MCF 10A (cell line): ENCODE results near the gene PAXX. TPM values are rescaled to one million over a fixed set of nuclear protein-coding genes. Genes with fewer than 3 reads are reported as not detected.

Experiments used
- BruUV-seq: library from RNA; stranded (reverse); fragments of 400-500 nt; replicated peaks from 2 replicates; lab custom pipeline; 2021; lab: Mats Ljungman, UMichigan
- CTCF ChIA-PET: fragments of 300-600 bp; sonication (Branson Sonifier 250); formaldehyde crosslinking; extraction: SDS; loops from one replicate; lab custom pipeline; 2021; ENCODE audit warnings: antibody characterized with exemption, inconsistent platforms; lab: Yijun Ruan, JAX
- POLR2A ChIA-PET: fragments of 300-600, 350-650 bp; sonication (Branson Sonifier 250); formaldehyde crosslinking; extraction: SDS; loops from one replicate; lab custom pipeline; 2020; ENCODE audit warnings: antibody characterized with exemption, inconsistent platforms; lab: Yijun Ruan, JAX
- DNase-seq: peaks from one replicate; pipeline ENCODE4 v3.0.0-alpha.2; 2018; ENCODE audit not compliant: unreplicated experiment
- H3K27ac Mint-ChIP-seq: one replicate; pipeline ENCODE4 v1.8.0; 2022; ENCODE audit warnings: mild to moderate bottlenecking, low read depth, mixed read lengths; ENCODE audit not compliant: unreplicated experiment
- H3K27me3 Mint-ChIP-seq: one replicate; pipeline ENCODE4 v1.8.0; 2022; ENCODE audit warnings: mixed read lengths; ENCODE audit not compliant: insufficient read depth, unreplicated experiment
- H3K36me3 Mint-ChIP-seq: one replicate; pipeline ENCODE4 v1.8.0; 2022; ENCODE audit warnings: mild to moderate bottlenecking, moderate library complexity, mixed read lengths; ENCODE audit not compliant: insufficient read depth, unreplicated experiment
- H3K4me1 Mint-ChIP-seq: one replicate; pipeline ENCODE4 v1.8.0; 2022; ENCODE audit warnings: mixed read lengths; ENCODE audit not compliant: insufficient read depth, unreplicated experiment
- H3K4me3 Mint-ChIP-seq: one replicate; pipeline ENCODE4 v1.8.0; 2022; ENCODE audit warnings: mild to moderate bottlenecking, moderate library complexity, mixed read lengths; ENCODE audit not compliant: unreplicated experiment
- H3K9me3 Mint-ChIP-seq: one replicate; pipeline ENCODE4 v1.8.0; 2022; ENCODE audit warnings: mixed read lengths; ENCODE audit not compliant: unreplicated experiment
- intact Hi-C: fragments of 100-400 bp; cut with micrococcal nuclease; formaldehyde crosslinking; loops from 2 replicates; pipeline ENCODE4 v1.14.1; 2022
- total RNA-seq: library from RNA; stranded (reverse); gene quantifications from 2 replicates; pipeline ENCODE4 v1.2.3, GENCODE V29; 2022
- TF ChIP-seq, protein P1 (sequence below): fragments of 200-600 bp; IDR thresholded peaks from one replicate; pipeline ENCODE4 v1.8.0; 2022; ENCODE audit warnings: antibody characterized with exemption, mild to moderate bottlenecking; ENCODE audit not compliant: unreplicated experiment

The PAXX gene
- total RNA-seq, 1 experiment from 2014 or later = 57.9 TPM

DNA sequence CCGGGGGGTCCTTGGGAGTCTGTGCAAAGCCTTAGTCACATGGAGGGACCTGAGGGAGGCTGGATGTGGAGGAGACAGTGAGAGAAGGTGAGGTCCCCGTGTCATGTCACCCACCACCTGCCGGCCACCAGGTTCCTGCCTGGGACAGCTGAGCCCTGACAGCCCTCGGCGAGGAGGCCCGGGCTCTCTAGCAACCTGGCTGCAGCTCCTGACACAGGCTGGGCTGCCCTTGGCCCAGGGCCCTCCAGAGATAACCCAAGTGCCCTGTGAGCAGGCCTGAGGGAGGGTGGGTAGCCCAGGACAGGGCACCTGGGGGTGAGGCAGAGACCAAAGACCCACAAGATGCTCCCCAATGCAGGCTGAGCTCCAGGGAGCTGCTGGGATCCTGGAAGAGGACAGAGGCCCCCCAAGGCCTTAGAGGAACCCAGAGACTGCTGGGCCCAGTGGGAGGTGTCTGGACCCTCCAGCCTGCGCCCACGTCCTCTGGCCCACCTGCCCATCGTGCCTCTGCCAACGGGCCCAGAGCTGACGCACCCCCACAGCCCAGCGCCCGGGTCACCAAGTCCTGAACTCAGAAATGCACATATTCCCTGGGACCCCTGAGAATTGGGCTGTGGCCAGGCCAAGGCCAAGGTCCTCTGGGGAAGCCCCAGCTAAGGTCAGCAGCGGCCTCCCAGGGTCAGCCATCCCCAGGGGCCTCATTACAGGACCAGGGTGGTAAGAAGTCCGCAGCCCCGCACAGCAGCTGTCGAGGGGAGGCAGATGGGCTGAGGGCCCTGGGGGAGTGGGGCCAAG lies 23.7 kb upstream of the PAXX start:
- ChIA-PET CTCF (no interaction called here), POLR2A (interaction anchor here (0.6 kb wide), 2 partner anchors 55 to 83 kb away, joined by 3 read pairs; no protein-coding TSS in a partner anchor)
- no peaks in the 10 kb centered on the region for H3K9me3 Mint-ChIP-seq
- intact Hi-C loops = no loop called here
- no TSS peak for BruUV-seq
- TF ChIP-seq, protein P1, sequence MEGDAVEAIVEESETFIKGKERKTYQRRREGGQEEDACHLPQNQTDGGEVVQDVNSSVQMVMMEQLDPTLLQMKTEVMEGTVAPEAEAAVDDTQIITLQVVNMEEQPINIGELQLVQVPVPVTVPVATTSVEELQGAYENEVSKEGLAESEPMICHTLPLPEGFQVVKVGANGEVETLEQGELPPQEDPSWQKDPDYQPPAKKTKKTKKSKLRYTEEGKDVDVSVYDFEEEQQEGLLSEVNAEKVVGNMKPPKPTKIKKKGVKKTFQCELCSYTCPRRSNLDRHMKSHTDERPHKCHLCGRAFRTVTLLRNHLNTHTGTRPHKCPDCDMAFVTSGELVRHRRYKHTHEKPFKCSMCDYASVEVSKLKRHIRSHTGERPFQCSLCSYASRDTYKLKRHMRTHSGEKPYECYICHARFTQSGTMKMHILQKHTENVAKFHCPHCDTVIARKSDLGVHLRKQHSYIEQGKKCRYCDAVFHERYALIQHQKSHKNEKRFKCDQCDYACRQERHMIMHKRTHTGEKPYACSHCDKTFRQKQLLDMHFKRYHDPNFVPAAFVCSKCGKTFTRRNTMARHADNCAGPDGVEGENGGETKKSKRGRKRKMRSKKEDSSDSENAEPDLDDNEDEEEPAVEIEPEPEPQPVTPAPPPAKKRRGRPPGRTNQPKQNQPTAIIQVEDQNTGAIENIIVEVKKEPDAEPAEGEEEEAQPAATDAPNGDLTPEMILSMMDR = no peak
- H3K4me1 Mint-ChIP-seq = no peaks in the 10 kb centered on the region
- H3K27me3 Mint-ChIP-seq = no peaks in the 10 kb centered on the region
- H3K36me3 Mint-ChIP-seq = no peaks in the 10 kb centered on the region
- no peak overlapping the region for H3K27ac Mint-ChIP-seq
- DNase-seq = no peak
- H3K4me3 Mint-ChIP-seq = no peak overlapping the region

DNA sequence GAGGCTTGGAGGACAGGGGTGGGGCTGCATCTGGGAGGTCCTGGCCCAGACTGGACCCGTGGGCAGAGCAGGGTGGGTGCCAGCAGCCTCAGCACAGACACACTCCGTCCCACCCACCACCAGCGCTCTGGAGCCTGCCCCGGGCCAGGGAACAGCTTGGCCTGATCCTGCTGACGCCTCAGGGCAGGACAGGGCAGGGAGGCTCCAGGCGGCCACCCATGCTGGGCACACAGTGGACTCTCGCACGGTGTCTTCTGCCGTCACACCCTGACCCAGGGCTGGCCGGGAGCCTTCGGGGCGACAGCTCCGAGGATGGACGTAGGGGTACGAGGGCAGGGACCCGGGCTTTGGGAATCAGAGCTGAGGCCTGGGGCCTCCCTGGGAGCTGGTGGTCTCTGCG lies 23.1 kb upstream of the PAXX start:
- DNase-seq = no peak
- CTCF ChIA-PET = no interaction called here
- Mint-ChIP-seq H3K4me1 (no peaks in the 10 kb centered on the region), H3K36me3 (no peaks in the 10 kb centered on the region), H3K4me3 (no peak overlapping the region), H3K27ac (no peak overlapping the region), H3K27me3 (no peaks in the 10 kb centered on the region), H3K9me3 (no peaks in the 10 kb centered on the region)
- TF ChIP-seq, protein P1 = no peak
- no TSS peak for BruUV-seq
- POLR2A ChIA-PET = interaction anchor here (0.6 kb wide), 2 partner anchors 54 to 83 kb away, joined by 3 read pairs; no protein-coding TSS in a partner anchor
- intact Hi-C loops = no loop called here

DNA sequence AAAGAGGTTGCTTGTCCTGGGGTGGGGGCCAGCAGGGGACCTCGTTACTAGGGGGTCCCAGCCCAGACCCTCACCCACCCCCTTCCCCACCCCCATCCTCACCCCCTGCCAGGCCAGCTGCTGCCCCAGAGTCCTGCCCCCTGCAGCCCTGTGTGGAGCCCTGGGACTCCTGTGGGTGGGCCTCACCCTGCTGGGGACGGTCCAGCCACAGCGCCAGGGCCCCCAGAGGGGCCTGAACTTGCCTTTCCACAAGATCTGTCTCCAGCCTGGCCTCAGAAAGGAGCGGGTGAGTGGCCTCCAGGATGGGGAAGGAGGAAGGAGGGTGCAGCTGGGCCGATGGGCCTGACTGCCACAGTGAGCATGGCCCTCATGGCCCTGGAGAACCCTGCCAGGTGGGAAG lies 22.4 kb upstream of the PAXX start:
- ChIA-PET POLR2A (no interaction called here), CTCF (no interaction called here)
- intact Hi-C loops = no loop called here
- Mint-ChIP-seq H3K27me3 (no peaks in the 10 kb centered on the region), H3K4me3 (no peak overlapping the region), H3K36me3 (no peaks in the 10 kb centered on the region), H3K27ac (no peak overlapping the region), H3K4me1 (no peaks in the 10 kb centered on the region), H3K9me3 (no peaks in the 10 kb centered on the region)
- TF ChIP-seq, protein P1 = no peak
- no peak for DNase-seq
- BruUV-seq = no TSS peak

DNA sequence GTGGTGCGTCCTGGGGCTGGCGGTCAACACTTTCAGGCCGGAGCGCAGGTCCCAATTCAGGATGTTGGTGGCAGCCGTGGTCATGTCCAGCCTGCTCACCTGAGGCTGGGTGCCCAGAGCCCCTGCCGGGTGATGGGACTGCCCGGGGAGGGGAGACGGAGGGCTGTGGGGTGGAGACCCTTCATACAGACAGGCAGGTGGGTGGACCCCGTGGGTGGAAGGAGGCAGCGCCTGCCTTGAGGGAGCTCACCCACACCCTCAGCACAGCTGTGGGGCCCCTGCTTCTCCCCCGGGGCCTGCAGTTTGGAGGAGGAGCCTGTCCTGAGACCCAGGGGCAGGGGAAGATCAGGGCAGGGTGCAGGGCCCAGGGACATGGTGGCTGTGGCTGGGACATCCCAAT lies 21.9 kb upstream of the PAXX start:
- Mint-ChIP-seq H3K9me3 (no peaks in the 10 kb centered on the region), H3K27me3 (no peaks in the 10 kb centered on the region), H3K4me3 (no peak overlapping the region), H3K36me3 (no peaks in the 10 kb centered on the region), H3K4me1 (peaks cover 3% of the 10 kb centered on the region), H3K27ac (no peak overlapping the region)
- no peak for DNase-seq
- ChIA-PET CTCF (no interaction called here), POLR2A (no interaction called here)
- intact Hi-C loops = no loop called here
- TF ChIP-seq, protein P1 = no peak
- BruUV-seq = no TSS peak
